ENCODE data around the gene EMB.
"Not testable (repeated sequence)": the region's sequence is repeated elsewhere in the genome, so short reads cannot be mapped to it uniquely, and the experiment has no call there.

GRCh38 chr5:50458372-50458771 is 17.3 kb upstream of the EMB start:
- not testable (repeated sequence) for TF ChIP-seq POLR2A (IDR thresholded peaks at IDR 0.05; ENCODE audit: low read depth); POLR2AphosphoS5 (IDR thresholded peaks at IDR 0.05); EP300 (IDR thresholded peaks at IDR 0.05)
- TF ChIP-seq, protein P1, sequence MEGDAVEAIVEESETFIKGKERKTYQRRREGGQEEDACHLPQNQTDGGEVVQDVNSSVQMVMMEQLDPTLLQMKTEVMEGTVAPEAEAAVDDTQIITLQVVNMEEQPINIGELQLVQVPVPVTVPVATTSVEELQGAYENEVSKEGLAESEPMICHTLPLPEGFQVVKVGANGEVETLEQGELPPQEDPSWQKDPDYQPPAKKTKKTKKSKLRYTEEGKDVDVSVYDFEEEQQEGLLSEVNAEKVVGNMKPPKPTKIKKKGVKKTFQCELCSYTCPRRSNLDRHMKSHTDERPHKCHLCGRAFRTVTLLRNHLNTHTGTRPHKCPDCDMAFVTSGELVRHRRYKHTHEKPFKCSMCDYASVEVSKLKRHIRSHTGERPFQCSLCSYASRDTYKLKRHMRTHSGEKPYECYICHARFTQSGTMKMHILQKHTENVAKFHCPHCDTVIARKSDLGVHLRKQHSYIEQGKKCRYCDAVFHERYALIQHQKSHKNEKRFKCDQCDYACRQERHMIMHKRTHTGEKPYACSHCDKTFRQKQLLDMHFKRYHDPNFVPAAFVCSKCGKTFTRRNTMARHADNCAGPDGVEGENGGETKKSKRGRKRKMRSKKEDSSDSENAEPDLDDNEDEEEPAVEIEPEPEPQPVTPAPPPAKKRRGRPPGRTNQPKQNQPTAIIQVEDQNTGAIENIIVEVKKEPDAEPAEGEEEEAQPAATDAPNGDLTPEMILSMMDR (IDR thresholded peaks at IDR 0.05), result not testable (repeated sequence)
